Measurements from ENCODE around the gene SMC1B.

SMC1B gene

GRCh38 chr22:45310977-45311531 lies 102.3 kb downstream of the SMC1B start:
- Histone ChIP-seq H3K27me3 (ENCODE audit: insufficient read depth, low read length) (no peaks in the 10 kb centered on the region), H3F3A (ENCODE audit: insufficient read depth, low read length) (no peaks in the 10 kb centered on the region), H3K9me3 (ENCODE audit: low read length) (no peaks in the 10 kb centered on the region), H3K9ac (ENCODE audit: low read length) (peak overlapping the region; percentile 90), H3K79me2 (ENCODE audit: insufficient read depth, low read length) (no peaks in the 10 kb centered on the region), H3K4me1 (ENCODE audit: insufficient read depth, low read length, severe bottlenecking) (peaks cover 22% of the 10 kb centered on the region), H3K9me2 (ENCODE audit: low read depth, low read length) (no peaks in the 10 kb centered on the region), H4K20me1 (ENCODE audit: insufficient read depth, low read length) (no peaks in the 10 kb centered on the region), H3K4me3 (ENCODE audit: low read depth, low read length, poor library complexity, severe bottlenecking) (peak overlapping the region; percentile 91), H3K27ac (ENCODE audit: low read depth, low read length, poor library complexity, severe bottlenecking) (no peak overlapping the region), H2AFZ (ENCODE audit: low read length) (no peak overlapping the region), H3K4me2 (ENCODE audit: low read length) (peak overlapping the region; percentile 79), H3K36me3 (ENCODE audit: insufficient read depth, low read length) (no peaks in the 10 kb centered on the region)
- TF ChIP-seq EZH2 (IDR thresholded peaks at IDR 0.05; ENCODE audit: borderline replicate concordance, low read length) (no peak), CTCF (IDR thresholded peaks at IDR 0.05; ENCODE audit: low read length) (no peak)

DNA sequence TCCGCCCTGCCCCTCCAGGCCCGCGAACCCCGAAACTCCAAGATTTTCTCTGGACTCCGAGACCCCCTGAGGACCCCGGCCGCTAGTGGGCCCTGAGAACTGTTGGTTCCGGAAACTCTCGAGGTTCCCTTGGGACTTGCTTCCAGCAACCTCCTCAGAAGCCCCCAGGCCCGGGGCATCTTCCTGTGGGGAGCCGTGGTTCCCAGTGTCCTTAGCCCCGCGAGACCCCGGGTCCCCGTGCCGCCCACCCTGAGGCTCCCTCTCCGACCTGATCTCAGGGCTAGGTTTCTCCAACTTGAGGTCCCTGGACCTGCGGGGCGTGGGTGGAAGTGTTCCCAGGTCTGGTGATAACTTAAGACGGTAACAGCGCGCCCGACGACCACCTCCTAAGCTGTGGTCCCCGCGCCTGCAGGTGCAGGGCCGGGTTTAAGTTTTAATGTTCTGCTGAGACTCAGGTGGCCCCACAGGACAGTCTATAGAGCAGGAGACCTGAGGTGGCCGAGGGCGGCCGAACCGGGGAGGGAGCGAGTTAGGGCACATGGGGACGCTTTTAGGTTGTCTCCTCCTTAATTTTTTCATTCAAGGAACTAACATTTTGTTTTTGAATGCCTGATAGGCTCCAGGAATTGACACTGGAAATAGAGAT lies 102.9 kb downstream of the SMC1B start:
- Histone ChIP-seq H3K27me3 (ENCODE audit: insufficient read depth, low read length) (no peaks in the 10 kb centered on the region), H4K20me1 (ENCODE audit: insufficient read depth, low read length) (no peaks in the 10 kb centered on the region), H3K9ac (ENCODE audit: low read length) (peak overlapping the region; percentile 90), H3K4me2 (ENCODE audit: low read length) (peak overlapping the region; percentile 79), H3K4me3 (ENCODE audit: low read depth, low read length, poor library complexity, severe bottlenecking) (peak overlapping the region; percentile 91), H3K4me1 (ENCODE audit: insufficient read depth, low read length, severe bottlenecking) (peaks cover 22% of the 10 kb centered on the region), H3K9me2 (ENCODE audit: low read depth, low read length) (no peaks in the 10 kb centered on the region), H3F3A (ENCODE audit: insufficient read depth, low read length) (no peaks in the 10 kb centered on the region), H3K79me2 (ENCODE audit: insufficient read depth, low read length) (no peaks in the 10 kb centered on the region), H3K27ac (ENCODE audit: low read depth, low read length, poor library complexity, severe bottlenecking) (no peak overlapping the region), H3K9me3 (ENCODE audit: low read length) (no peaks in the 10 kb centered on the region), H3K36me3 (ENCODE audit: insufficient read depth, low read length) (no peaks in the 10 kb centered on the region), H2AFZ (ENCODE audit: low read length) (no peak overlapping the region)
- TF ChIP-seq CTCF (IDR thresholded peaks at IDR 0.05; ENCODE audit: low read length): no peak
- no peak for TF ChIP-seq EZH2 (IDR thresholded peaks at IDR 0.05; ENCODE audit: borderline replicate concordance, low read length)

GRCh38 chr22:45309422-45310227 lies 103.8 kb downstream of the SMC1B start, which contains the start of gene FAM118A:
FAM118A (plus strand) TSS chr22:45309934; CDS start chr22:45322380, 12,446 bp downstream.
- no peak within 1 kb of the TSS for H2AFZ ChIP-seq (ENCODE audit: low read length)
- H3K27me3 ChIP-seq (ENCODE audit: insufficient read depth, low read length): no peaks in the 10 kb centered on the region
- H4K20me1 ChIP-seq (ENCODE audit: insufficient read depth, low read length): no peaks in the 10 kb centered on the region
- H3K9me2 ChIP-seq (ENCODE audit: low read depth, low read length): no peaks in the 10 kb centered on the region
- H3K4me1 ChIP-seq (ENCODE audit: insufficient read depth, low read length, severe bottlenecking): peaks cover 22% of the 10 kb centered on the region
- no peak for TF ChIP-seq CTCF (IDR thresholded peaks at IDR 0.05; ENCODE audit: low read length)
- TF ChIP-seq EZH2 (IDR thresholded peaks at IDR 0.05; ENCODE audit: borderline replicate concordance, low read length): no peak
- peak within 1 kb of the TSS; percentile 90 for H3K9ac ChIP-seq (ENCODE audit: low read length)
- peak within 1 kb of the TSS; percentile 92 for H3K4me2 ChIP-seq (ENCODE audit: low read length)
- no peaks in the 10 kb centered on the region for H3K79me2 ChIP-seq (ENCODE audit: insufficient read depth, low read length)
- peak within 1 kb of the TSS; percentile 91 for H3K4me3 ChIP-seq (ENCODE audit: low read depth, low read length, poor library complexity, severe bottlenecking)
- H3K36me3 ChIP-seq (ENCODE audit: insufficient read depth, low read length): no peaks in the 10 kb centered on the region
- H3K9me3 ChIP-seq (ENCODE audit: low read length): no peaks in the 10 kb centered on the region
- no peaks in the 10 kb centered on the region for H3F3A ChIP-seq (ENCODE audit: insufficient read depth, low read length)
- no peak within 1 kb of the TSS for H3K27ac ChIP-seq (ENCODE audit: low read depth, low read length, poor library complexity, severe bottlenecking)
